GM23338 (cell line): ENCODE results near the gene KIF3B. TPM values are rescaled to one million over a fixed set of nuclear protein-coding genes. Genes with fewer than 3 reads are reported as not detected.

Experiments
- ATAC-seq: fragments of 200-7000 bp; cut with Tn5 transposase; 3 replicates; pipeline ENCODE4 v1.9.1; 2020
- DNase-seq: peaks from one replicate; pipeline ENCODE4 v3.0.0-alpha.2; 2015; ENCODE audit warnings: low spot score
- H2AFZ ChIP-seq: fragments of 200-600 bp; sonication (generic); 2 replicates; pipeline ENCODE4 v1.8.0; 2016; ENCODE audit warnings: antibody characterized with exemption, mild to moderate bottlenecking, moderate library complexity
- H3F3A ChIP-seq: fragments of 200-600 bp; sonication (generic); replicated peaks from 2 replicates; pipeline ENCODE4 v1.8.0; 2017; ENCODE audit warnings: antibody characterized with exemption, mixed run types, low read depth
- H3K27ac ChIP-seq: fragments of 200-600 bp; sonication (generic); 2 replicates; pipeline ENCODE4 v1.6.1; 2016; ENCODE audit warnings: low read depth
- H3K27me3 ChIP-seq: fragments of 200-600 bp; sonication (generic); 2 replicates; pipeline ENCODE4 v1.8.0; 2016; ENCODE audit warnings: mild to moderate bottlenecking, mixed run types, moderate library complexity; ENCODE audit not compliant: insufficient read depth
- H3K36me3 ChIP-seq: fragments of 200-600 bp; sonication (generic); 2 replicates; pipeline ENCODE4 v1.8.0; 2016; ENCODE audit warnings: mild to moderate bottlenecking; ENCODE audit not compliant: insufficient read depth
- H3K4me1 ChIP-seq: fragments of 200-600 bp; sonication (generic); 2 replicates; pipeline ENCODE4 v1.8.0; 2016; ENCODE audit warnings: mild to moderate bottlenecking, moderate library complexity; ENCODE audit not compliant: insufficient read depth
- H3K4me2 ChIP-seq: fragments of 200-600 bp; sonication (generic); 2 replicates; pipeline ENCODE4 v1.7.1; 2017; ENCODE audit warnings: mixed run types
- H3K4me3 ChIP-seq: fragments of 200-600 bp; sonication (generic); 2 replicates; pipeline ENCODE4 v1.6.1; 2016; ENCODE audit warnings: mixed run types
- H3K79me2 ChIP-seq: fragments of 200-600 bp; sonication (generic); replicated peaks from 2 replicates; pipeline ENCODE4 v1.8.0; 2017; ENCODE audit warnings: mild to moderate bottlenecking; ENCODE audit not compliant: insufficient read depth
- H3K9me2 ChIP-seq: fragments of 200-600 bp; sonication (generic); 2 replicates; pipeline ENCODE4 v1.8.0; 2017; ENCODE audit not compliant: insufficient read depth
- H4K20me1 ChIP-seq: fragments of 200-600 bp; sonication (generic); replicated peaks from 2 replicates; pipeline ENCODE4 v1.8.0; 2017; ENCODE audit warnings: mild to moderate bottlenecking; ENCODE audit not compliant: insufficient read depth
- H3K27ac Mint-ChIP-seq: 2 replicates; pipeline ENCODE4 v1.8.0; 2020; ENCODE audit warnings: inconsistent platforms, mild to moderate bottlenecking, moderate library complexity, mixed read lengths
- H3K27me3 Mint-ChIP-seq: 3 replicates; pipeline ENCODE4 v1.8.0; 2022; ENCODE audit warnings: low read depth, mild to moderate bottlenecking, moderate library complexity, mixed read lengths, inconsistent platforms; ENCODE audit not compliant: insufficient read depth, poor library complexity
- H3K36me3 Mint-ChIP-seq: 3 replicates; pipeline ENCODE4 v1.8.0; 2021; ENCODE audit warnings: low read depth, mild to moderate bottlenecking, inconsistent platforms, moderate library complexity, mixed read lengths
- H3K4me1 Mint-ChIP-seq: 3 replicates; pipeline ENCODE4 v1.8.0; 2020; ENCODE audit warnings: mild to moderate bottlenecking, inconsistent platforms, mixed read lengths
- H3K4me3 Mint-ChIP-seq: 3 replicates; pipeline ENCODE4 v1.8.0; 2021; ENCODE audit warnings: moderate library complexity, mild to moderate bottlenecking, inconsistent platforms, mixed read lengths
- H3K9me3 Mint-ChIP-seq: 3 replicates; pipeline ENCODE4 v1.8.0; 2020; ENCODE audit warnings: moderate library complexity, mild to moderate bottlenecking, inconsistent platforms, mixed read lengths
- CREB1 ChIP-seq: fragments of 250-450 bp; sonication (Bioruptor Pico); IDR thresholded peaks from 2 replicates; pipeline ENCODE4 v1.5.0; 2020; ENCODE audit warnings: low read depth, mild to moderate bottlenecking, moderate library complexity
- CTCF ChIP-seq, 2 experiments: fragments of 200-600 bp in 1 of 2; sonication (generic) in 1 of 2; conservative IDR thresholded peaks; 2 replicates each; pipeline versions ENCODE4 v1.5.1 to v1.6.1; 2016 to 2017; ENCODE audit warnings: antibody characterized with exemption in 2 of 2, low read depth in 2 of 2, mild to moderate bottlenecking in 2 of 2, moderate library complexity in 1 of 2
- ETS1 ChIP-seq: IDR thresholded peaks from 2 replicates; pipeline ENCODE4 v1.6.1; 2016; ENCODE audit warnings: antibody characterized with exemption
- EZH2 ChIP-seq: fragments of 200-600 bp; sonication (generic); IDR thresholded peaks from one replicate; pipeline ENCODE4 v1.8.0; 2017; ENCODE audit warnings: antibody characterized with exemption, mild to moderate bottlenecking, low read depth; ENCODE audit not compliant: unreplicated experiment
- EZH2phosphoT487 ChIP-seq: fragments of 200-600 bp; sonication (generic); IDR thresholded peaks from one replicate; pipeline ENCODE4 v1.8.1; 2018; ENCODE audit warnings: antibody characterized with exemption; ENCODE audit not compliant: unreplicated experiment
- JUNB ChIP-seq: IDR thresholded peaks from one replicate; pipeline ENCODE4 v1.6.1; 2016; ENCODE audit warnings: antibody characterized with exemption; ENCODE audit not compliant: unreplicated experiment
- NANOG ChIP-seq: IDR thresholded peaks from 2 replicates; pipeline ENCODE4 v1.6.1; 2016; ENCODE audit warnings: antibody characterized with exemption, borderline replicate concordance
- POLR2AphosphoS5 ChIP-seq: IDR thresholded peaks from 2 replicates; pipeline ENCODE4 v1.6.1; 2016; ENCODE audit warnings: antibody characterized with exemption, low read depth
- REST ChIP-seq: IDR thresholded peaks from one replicate; pipeline ENCODE4 v1.6.1; 2018; ENCODE audit warnings: antibody characterized with exemption; ENCODE audit not compliant: unreplicated experiment
- STAT1 ChIP-seq: IDR thresholded peaks from one replicate; pipeline ENCODE4 v1.6.1; 2016; ENCODE audit warnings: antibody characterized with exemption; ENCODE audit not compliant: unreplicated experiment
- ZNF114 ChIP-seq: fragments of 250-450 bp; sonication (Bioruptor Pico); IDR thresholded peaks from 2 replicates; pipeline ENCODE4 v1.5.0; 2020; ENCODE audit warnings: mild to moderate bottlenecking, moderate library complexity
- ZNF331 ChIP-seq: fragments of 250-450 bp; sonication (Bioruptor Pico); IDR thresholded peaks from 2 replicates; pipeline ENCODE4 v1.5.0; 2020; ENCODE audit warnings: low read depth, mild to moderate bottlenecking, moderate library complexity
- polyA plus RNA-seq: library from polyadenylated mRNA; unstranded; fragments of >200 nt; fragmentation: Nextera tagmentation; extraction: Ambion mirVana; gene quantifications from 2 replicates; pipeline ENCODE4 v1.2.1, GENCODE V29; 2016
- total RNA-seq: library from RNA; depleted of rRNA; stranded (reverse); fragments of >200 nt; shearing (Covaris generic); gene quantifications from 2 replicates; pipeline ENCODE4 v1.2.3, GENCODE V29; 2014

KIF3B gene
- total and polyA plus RNA-seq, 2 experiments from 2014 or later = 6.1 to 22.8 TPM

- Histone ChIP-seq H3K27ac (no peak overlapping the region), H3K4me1 (no peaks in the 10 kb centered on the region), H2AFZ (no peak overlapping the region), H3K36me3 (no peaks in the 10 kb centered on the region), H3F3A (no peaks in the 10 kb centered on the region), H3K27me3 (no peaks in the 10 kb centered on the region), H4K20me1 (peaks cover 29% of the 10 kb centered on the region), H3K79me2 (peaks cover 13% of the 10 kb centered on the region), H3K4me2 (no peak overlapping the region), H3K4me3 (no peak overlapping the region), H3K9me2 (no peaks in the 10 kb centered on the region)
- Mint-ChIP-seq H3K27ac (no peak overlapping the region), H3K4me1 (no peaks in the 10 kb centered on the region), H3K4me3 (no peak overlapping the region), H3K27me3 (no peaks in the 10 kb centered on the region), H3K36me3 (no peaks in the 10 kb centered on the region), H3K9me3 (no peaks in the 10 kb centered on the region)
- ATAC-seq = no peak
- no peak for TF ChIP-seq CTCF (conservative IDR thresholded peaks at IDR 0.05; ENCODE audit: low read depth in 2 of 2)
- no peak for TF ChIP-seq ZNF331 (CRISPR knock-in tag)
- no peak for TF ChIP-seq EZH2phosphoT487
- DNase-seq = no peak
Measured at GRCh38 chr20:32289661-32290431, 12.4 kb downstream of the KIF3B start.

GRCh38 chr20:32291166-32291565 lies 13.7 kb downstream of the KIF3B start:
- no peaks in the 10 kb centered on the region for H3K27me3 Mint-ChIP-seq
- H3K9me3 Mint-ChIP-seq = no peaks in the 10 kb centered on the region
- Histone ChIP-seq H3K27me3 (no peaks in the 10 kb centered on the region), H2AFZ (no peak overlapping the region), H3K4me1 (no peaks in the 10 kb centered on the region), H3K27ac (no peak overlapping the region), H4K20me1 (peaks cover 28% of the 10 kb centered on the region), H3F3A (no peaks in the 10 kb centered on the region), H3K4me3 (no peak overlapping the region), H3K4me2 (no peak overlapping the region), H3K36me3 (no peaks in the 10 kb centered on the region), H3K79me2 (peaks cover 15% of the 10 kb centered on the region), H3K9me2 (no peaks in the 10 kb centered on the region)
- DNase-seq (no peak), ATAC-seq (no peak)
- H3K27ac Mint-ChIP-seq = no peak overlapping the region
- no peaks in the 10 kb centered on the region for H3K36me3 Mint-ChIP-seq
- H3K4me1 Mint-ChIP-seq = no peaks in the 10 kb centered on the region
- no peak overlapping the region for H3K4me3 Mint-ChIP-seq
- no peak for TF ChIP-seq ZNF114 (CRISPR knock-in tag)
- no peak for TF ChIP-seq CREB1
- TF ChIP-seq REST = no peak
- no peak for TF ChIP-seq STAT1
- TF ChIP-seq NANOG = no peak
- no peak for TF ChIP-seq EZH2
- TF ChIP-seq ZNF331 (CRISPR knock-in tag) = no peak
- no peak for TF ChIP-seq EZH2phosphoT487
- TF ChIP-seq JUNB = no peak
- TF ChIP-seq POLR2AphosphoS5 = no peak
- TF ChIP-seq ETS1 = no peak
- no peak for TF ChIP-seq CTCF (conservative IDR thresholded peaks at IDR 0.05; ENCODE audit: low read depth in 2 of 2)
